ENCODE data around the gene RTN4.

The RTN4 gene

DNA sequence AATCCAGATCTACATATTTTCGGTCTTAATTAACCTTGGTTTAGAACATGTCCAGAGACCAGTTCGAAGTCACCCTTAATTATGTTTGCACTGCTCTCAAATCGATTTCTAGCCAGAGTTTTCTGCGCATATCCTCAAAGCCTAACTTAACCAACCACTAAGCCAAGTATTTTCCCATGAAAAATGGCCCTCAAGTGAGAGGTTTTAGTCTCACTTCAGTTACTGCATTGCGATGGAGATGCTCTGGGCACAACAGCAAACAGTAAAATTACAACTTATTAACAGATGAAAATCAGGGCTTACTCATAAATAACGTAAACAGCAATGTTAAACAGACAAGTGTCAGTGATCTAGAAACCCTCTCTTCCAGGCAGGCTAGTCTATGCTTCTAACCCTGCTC, 4.5 kb downstream of the RTN4 start:
- TF ChIP-seq FOXK2 (IDR thresholded peaks at IDR 0.05): no peak
- TF ChIP-seq SUZ12 (IDR thresholded peaks at IDR 0.05): no peak
- POLR2A ChIA-PET: no interaction called here

DNA sequence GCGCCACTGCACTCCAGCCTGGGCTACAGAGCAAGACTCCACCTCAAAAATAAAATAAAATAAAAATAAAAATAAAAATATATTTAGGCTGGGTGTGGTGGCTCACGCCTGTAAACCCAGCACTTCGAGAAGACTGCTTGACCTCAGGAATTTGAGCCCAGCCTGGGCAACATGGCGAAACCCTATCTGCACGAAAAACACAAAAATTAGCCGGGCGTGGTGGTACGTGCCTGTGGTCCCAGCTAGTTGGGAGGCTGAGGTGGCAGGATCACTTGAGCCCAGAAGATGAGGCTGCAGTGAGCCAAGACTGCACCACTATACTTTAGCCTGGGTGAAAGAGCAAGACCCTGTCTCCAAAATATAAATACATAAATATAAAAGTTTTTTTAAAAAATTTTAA, 6.4 kb downstream of the RTN4 start:
- no peak for DNase-seq (ENCODE audit: extremely low spot score)
- TF ChIP-seq SP1 (IDR thresholded peaks at IDR 0.05): no peak
- no peak for TF ChIP-seq CTBP1 (IDR thresholded peaks at IDR 0.05; ENCODE audit: borderline replicate concordance)
- TF ChIP-seq SUZ12 (IDR thresholded peaks at IDR 0.05): no peak
- no peak for TF ChIP-seq NFRKB (IDR thresholded peaks at IDR 0.05)
- no peak for TF ChIP-seq L3MBTL2 (conservative IDR thresholded peaks at IDR 0.05)
- TF ChIP-seq ARNT (IDR thresholded peaks at IDR 0.05): no peak
- no peak for TF ChIP-seq TARDBP (IDR thresholded peaks at IDR 0.05)
- CTCF ChIA-PET: no interaction called here
- POLR2A ChIA-PET: no interaction called here

More for the DNA sequence above, 4.5 kb downstream of the RTN4 start:
- CTCF ChIA-PET: interaction anchor here (0.7 kb wide), 1 partner anchor 957 kb away, joined by 3 read pairs; no protein-coding TSS in a partner anchor
- DNase-seq (ENCODE audit: extremely low spot score): no peak

DNA sequence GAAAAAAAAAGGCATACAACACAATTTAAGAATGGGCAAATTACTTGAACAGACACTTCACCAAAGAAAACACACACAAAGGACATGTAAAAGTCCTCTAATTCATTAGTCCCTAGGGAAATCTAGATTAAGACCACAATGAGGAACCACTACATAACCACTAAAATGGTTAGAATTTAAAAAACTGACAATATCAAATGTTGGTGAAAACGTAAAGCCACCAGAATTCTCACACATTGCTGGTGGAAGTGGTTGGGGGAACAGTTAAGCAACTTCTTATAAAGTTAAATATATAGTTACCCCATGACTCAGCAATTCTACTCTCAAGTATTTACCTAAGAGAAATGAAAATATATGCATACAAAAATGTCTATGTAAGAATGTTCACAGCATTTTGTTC, 11.8 kb downstream of the RTN4 start:
- CTCF ChIA-PET: no interaction called here
- DNase-seq (ENCODE audit: extremely low spot score): no peak
- no peak for TF ChIP-seq FOXM1 (IDR thresholded peaks at IDR 0.05; ENCODE audit: borderline replicate concordance)
- POLR2A ChIA-PET: no interaction called here

DNA sequence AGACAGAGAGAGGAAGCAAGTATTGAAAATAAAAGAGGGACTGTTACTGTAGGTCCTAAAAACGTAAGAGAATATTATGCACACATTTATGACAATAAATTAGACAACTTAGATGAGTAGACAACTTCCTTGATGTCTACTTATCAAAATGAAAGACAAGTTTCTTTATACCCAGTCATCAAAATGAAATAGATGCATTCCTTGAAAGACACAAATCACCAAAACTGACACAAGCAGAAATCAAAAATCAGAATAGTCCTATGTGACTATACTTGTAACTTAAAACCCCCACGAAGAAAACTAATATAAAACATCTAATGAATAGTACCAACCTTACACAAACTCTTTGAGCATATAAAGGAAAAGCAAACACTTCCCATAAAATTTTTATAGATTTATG, 14.5 kb downstream of the RTN4 start:
- TF ChIP-seq SUZ12 (IDR thresholded peaks at IDR 0.05) (no peak), FOXK2 (IDR thresholded peaks at IDR 0.05) (no peak), CTBP1 (IDR thresholded peaks at IDR 0.05; ENCODE audit: borderline replicate concordance) (no peak), NFRKB (IDR thresholded peaks at IDR 0.05) (no peak), FOXA1 (IDR thresholded peaks at IDR 0.05) (no peak), HDGF (IDR thresholded peaks at IDR 0.05; ENCODE audit: borderline replicate concordance) (no peak), L3MBTL2 (conservative IDR thresholded peaks at IDR 0.05) (no peak), ARNT (IDR thresholded peaks at IDR 0.05) (no peak), FOXM1 (IDR thresholded peaks at IDR 0.05; ENCODE audit: borderline replicate concordance) (no peak), BHLHE40 (IDR thresholded peaks at IDR 0.05; ENCODE audit: borderline replicate concordance) (no peak), SP1 (IDR thresholded peaks at IDR 0.05) (no peak), LEF1 (IDR thresholded peaks at IDR 0.05; ENCODE audit: borderline replicate concordance) (no peak), TARDBP (IDR thresholded peaks at IDR 0.05) (no peak)
- TF ChIP-seq, protein P1, sequence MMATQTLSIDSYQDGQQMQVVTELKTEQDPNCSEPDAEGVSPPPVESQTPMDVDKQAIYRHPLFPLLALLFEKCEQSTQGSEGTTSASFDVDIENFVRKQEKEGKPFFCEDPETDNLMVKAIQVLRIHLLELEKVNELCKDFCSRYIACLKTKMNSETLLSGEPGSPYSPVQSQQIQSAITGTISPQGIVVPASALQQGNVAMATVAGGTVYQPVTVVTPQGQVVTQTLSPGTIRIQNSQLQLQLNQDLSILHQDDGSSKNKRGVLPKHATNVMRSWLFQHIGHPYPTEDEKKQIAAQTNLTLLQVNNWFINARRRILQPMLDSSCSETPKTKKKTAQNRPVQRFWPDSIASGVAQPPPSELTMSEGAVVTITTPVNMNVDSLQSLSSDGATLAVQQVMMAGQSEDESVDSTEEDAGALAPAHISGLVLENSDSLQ (IDR thresholded peaks at IDR 0.05): no peak
- no peak for DNase-seq (ENCODE audit: extremely low spot score)
- POLR2A ChIA-PET: interaction anchor here (1.6 kb wide), 1 partner anchor 14 kb away, joined by 5 read pairs; the partner anchor contains the start of gene RTN4
- CTCF ChIA-PET: no interaction called here

DNA sequence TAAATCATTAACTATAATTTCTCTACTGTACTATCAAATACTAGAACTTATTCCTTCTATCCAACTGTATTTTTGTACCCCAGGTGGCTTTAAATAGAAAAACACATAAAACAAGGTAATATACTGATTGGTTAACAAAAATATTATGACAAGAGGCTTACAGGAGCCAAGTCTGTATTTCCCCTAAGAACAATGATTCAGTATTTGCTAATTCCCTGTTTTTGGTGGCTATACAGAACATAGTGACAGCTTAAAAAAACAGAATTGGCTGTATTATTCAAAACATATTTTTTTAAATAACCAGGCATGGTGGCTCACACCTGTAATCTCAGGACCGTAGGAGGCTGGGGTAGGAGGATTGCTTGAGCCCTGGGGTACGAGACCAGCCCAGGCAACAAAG, 16.3 kb downstream of the RTN4 start:
- no peak for DNase-seq (ENCODE audit: extremely low spot score)
- ChIA-PET CTCF (interaction anchor here (1.5 kb wide), 1 partner anchor 15 kb away, joined by 4 read pairs; no protein-coding TSS in a partner anchor), POLR2A (no interaction called here)
- TF ChIP-seq ELF4 (IDR thresholded peaks at IDR 0.05) (no peak), NFRKB (IDR thresholded peaks at IDR 0.05) (no peak), SUZ12 (IDR thresholded peaks at IDR 0.05) (no peak), ARNT (IDR thresholded peaks at IDR 0.05) (no peak), LEF1 (IDR thresholded peaks at IDR 0.05; ENCODE audit: borderline replicate concordance) (no peak), TARDBP (IDR thresholded peaks at IDR 0.05) (no peak), CTBP1 (IDR thresholded peaks at IDR 0.05; ENCODE audit: borderline replicate concordance) (no peak), L3MBTL2 (conservative IDR thresholded peaks at IDR 0.05) (no peak), FOXM1 (IDR thresholded peaks at IDR 0.05; ENCODE audit: borderline replicate concordance) (no peak)

DNA sequence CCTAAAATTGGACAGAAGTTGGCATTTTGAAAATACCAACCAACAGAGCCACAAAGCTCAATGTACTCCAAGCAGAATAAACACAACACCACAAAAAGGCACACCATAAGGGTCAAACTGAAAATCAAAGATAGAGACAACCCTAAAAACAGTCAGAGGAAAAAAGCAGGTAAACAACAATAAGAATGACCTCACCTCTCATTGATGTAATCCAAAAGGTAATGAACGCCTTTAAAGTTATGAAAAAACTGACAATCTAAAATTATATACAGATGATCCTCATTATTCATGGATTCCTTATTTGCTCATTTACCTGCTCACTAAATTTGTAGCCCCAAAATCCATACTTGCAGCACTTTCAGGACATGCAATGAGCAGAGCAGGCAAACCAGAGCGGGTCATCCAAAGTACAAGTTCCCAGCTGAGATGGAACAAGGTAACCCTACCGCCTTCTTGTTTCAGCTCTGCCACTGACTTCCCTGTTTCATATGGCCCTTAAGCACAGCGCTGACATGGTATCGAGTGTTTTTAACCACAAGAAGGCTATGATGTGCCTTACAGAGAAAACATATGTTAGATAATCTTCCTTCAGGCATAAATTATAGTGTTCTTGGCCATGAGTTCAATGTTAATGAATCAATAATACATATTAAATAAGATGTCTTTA, 17.0 kb downstream of the RTN4 start:
- ChIA-PET CTCF (interaction anchor here (1.5 kb wide), 1 partner anchor 16 kb away, joined by 4 read pairs; no protein-coding TSS in a partner anchor), POLR2A (interaction anchor here (1.0 kb wide), 1 partner anchor 18 kb away, joined by 4 read pairs; the partner anchor contains the start of gene RTN4)
- no peak for DNase-seq (ENCODE audit: extremely low spot score)
- TF ChIP-seq NFRKB (IDR thresholded peaks at IDR 0.05) (no peak), L3MBTL2 (conservative IDR thresholded peaks at IDR 0.05) (no peak), FOXK2 (IDR thresholded peaks at IDR 0.05) (no peak), FOXA1 (IDR thresholded peaks at IDR 0.05) (no peak), SP1 (IDR thresholded peaks at IDR 0.05) (no peak), ELF4 (IDR thresholded peaks at IDR 0.05) (no peak), SUZ12 (IDR thresholded peaks at IDR 0.05) (no peak), HDGF (IDR thresholded peaks at IDR 0.05; ENCODE audit: borderline replicate concordance) (no peak), TARDBP (IDR thresholded peaks at IDR 0.05) (no peak), ARNT (IDR thresholded peaks at IDR 0.05) (no peak), LEF1 (IDR thresholded peaks at IDR 0.05; ENCODE audit: borderline replicate concordance) (no peak), CTBP1 (IDR thresholded peaks at IDR 0.05; ENCODE audit: borderline replicate concordance) (no peak), FOXM1 (IDR thresholded peaks at IDR 0.05; ENCODE audit: borderline replicate concordance) (no peak), ZNF384 (IDR thresholded peaks at IDR 0.05) (no peak), BHLHE40 (IDR thresholded peaks at IDR 0.05; ENCODE audit: borderline replicate concordance) (no peak)
- TF ChIP-seq, protein P1 (IDR thresholded peaks at IDR 0.05): no peak

DNA sequence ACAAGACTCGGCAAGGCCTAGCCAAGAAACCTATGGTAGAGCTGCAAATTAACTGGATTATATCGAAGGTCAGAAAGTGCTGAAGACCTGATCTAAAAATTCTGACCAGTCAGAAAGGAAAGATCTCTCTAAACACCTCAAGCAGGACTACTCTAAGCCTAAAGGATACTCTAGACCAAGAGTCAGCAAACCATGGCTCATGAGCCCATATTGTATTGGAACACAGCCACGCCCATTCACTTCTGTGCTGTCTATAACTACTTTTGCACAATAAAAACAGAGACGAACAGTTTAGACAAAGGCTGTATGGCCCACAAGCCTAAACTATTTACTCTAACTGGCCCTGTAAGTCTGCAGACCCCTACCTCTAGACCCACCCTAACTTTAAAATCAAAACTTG, 18.7 kb downstream of the RTN4 start:
- POLR2A ChIA-PET: no interaction called here
- TF ChIP-seq L3MBTL2 (conservative IDR thresholded peaks at IDR 0.05): no peak
- TF ChIP-seq TARDBP (IDR thresholded peaks at IDR 0.05): no peak
- TF ChIP-seq HDGF (IDR thresholded peaks at IDR 0.05; ENCODE audit: borderline replicate concordance): no peak
- no peak for TF ChIP-seq SUZ12 (IDR thresholded peaks at IDR 0.05)
- TF ChIP-seq ELF4 (IDR thresholded peaks at IDR 0.05): no peak
- no peak for TF ChIP-seq SP1 (IDR thresholded peaks at IDR 0.05)
- no peak for TF ChIP-seq ARNT (IDR thresholded peaks at IDR 0.05)
- no peak for TF ChIP-seq LEF1 (IDR thresholded peaks at IDR 0.05; ENCODE audit: borderline replicate concordance)
- TF ChIP-seq FOXM1 (IDR thresholded peaks at IDR 0.05; ENCODE audit: borderline replicate concordance): no peak
- TF ChIP-seq FOXK2 (IDR thresholded peaks at IDR 0.05): no peak
- TF ChIP-seq NFRKB (IDR thresholded peaks at IDR 0.05): no peak
- TF ChIP-seq FOXA1 (IDR thresholded peaks at IDR 0.05): no peak
- TF ChIP-seq CTBP1 (IDR thresholded peaks at IDR 0.05; ENCODE audit: borderline replicate concordance): no peak
- no peak for DNase-seq (ENCODE audit: extremely low spot score)
- CTCF ChIA-PET: no interaction called here

All from HEK293T (cell line).